Activated CD4-positive, alpha-beta T cell treated with anti-CD3 and anti-CD28 coated beads, Interleukin-2, Interleukin-4, amounts not matched to agents 100 ng/mL and 50 ng/mL, durations not matched to agents 16 hours and 8 hours (primary cell): ENCODE data around the gene SLC30A2.
"Not testable (repeated sequence)": the region's sequence is repeated elsewhere in the genome, so short reads cannot be mapped to it uniquely, and the experiment has no call there.

Experiments used
- DNase-seq: peaks from one replicate; pipeline ENCODE4 v3.0.0-alpha.2; 2020; ENCODE audit warnings: low spot score

Gene SLC30A2, protein sequence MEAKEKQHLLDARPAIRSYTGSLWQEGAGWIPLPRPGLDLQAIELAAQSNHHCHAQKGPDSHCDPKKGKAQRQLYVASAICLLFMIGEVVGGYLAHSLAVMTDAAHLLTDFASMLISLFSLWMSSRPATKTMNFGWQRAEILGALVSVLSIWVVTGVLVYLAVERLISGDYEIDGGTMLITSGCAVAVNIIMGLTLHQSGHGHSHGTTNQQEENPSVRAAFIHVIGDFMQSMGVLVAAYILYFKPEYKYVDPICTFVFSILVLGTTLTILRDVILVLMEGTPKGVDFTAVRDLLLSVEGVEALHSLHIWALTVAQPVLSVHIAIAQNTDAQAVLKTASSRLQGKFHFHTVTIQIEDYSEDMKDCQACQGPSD

GRCh38 chr1:26045722-26046245, at the start of gene SLC30A2:
TSS of gene SLC30A2 (minus strand) at chr1:26046118. CDS start at chr1:26045896, 222 bp downstream.
- DNase-seq, result no peak

- DNase-seq, result no peak
Measured at GRCh38 chr1:26094677-26095383, 48.9 kb upstream of the SLC30A2 start.

DNA sequence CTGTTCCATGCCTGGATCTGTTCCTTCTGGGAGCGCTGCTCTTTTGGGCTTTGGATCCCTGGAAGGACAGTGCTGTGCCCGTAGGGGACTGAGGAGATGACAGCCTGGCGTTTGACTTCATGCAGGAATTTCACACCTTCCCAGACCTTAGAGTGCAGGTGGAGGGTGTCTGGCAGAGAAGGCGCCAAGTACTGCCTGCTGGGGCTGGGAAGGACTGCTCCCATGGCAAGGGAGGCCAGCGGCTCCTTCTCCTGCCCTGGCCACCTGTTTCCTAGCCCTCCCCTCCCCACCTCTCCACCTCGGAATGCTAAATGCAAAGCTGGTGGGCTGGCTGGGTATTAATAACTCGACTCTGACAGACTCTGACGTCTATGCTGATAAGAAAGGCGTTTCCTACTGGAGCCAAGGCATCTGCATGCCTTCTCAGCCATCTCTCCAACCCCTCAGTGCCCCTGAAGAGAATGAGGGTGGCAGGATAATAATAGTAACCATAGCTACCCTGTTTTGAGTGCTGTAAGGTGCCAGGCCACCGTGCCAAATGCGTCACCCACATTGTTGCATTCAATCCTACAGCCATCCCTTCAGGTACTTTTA, 48.3 kb upstream of the SLC30A2 start:
- no peak for DNase-seq

DNA sequence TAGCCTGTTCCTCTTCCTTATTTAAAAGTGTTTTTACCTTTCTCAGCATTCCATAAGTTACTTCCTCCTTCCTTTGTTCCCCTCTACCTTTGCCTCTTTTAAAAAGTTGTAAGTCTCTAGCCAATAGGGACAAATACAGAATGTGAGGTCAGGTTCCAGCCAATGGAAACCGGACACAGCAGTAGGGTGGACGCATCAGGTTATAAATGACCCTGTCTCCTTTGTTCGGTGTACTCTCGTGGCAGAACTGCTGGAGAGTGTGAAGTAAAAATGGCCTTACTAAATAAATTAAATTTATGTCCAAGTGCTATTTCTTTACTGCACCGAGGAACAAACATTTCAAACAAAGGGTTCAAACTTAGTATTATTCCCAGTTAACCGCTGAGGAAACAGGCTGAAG, 47.7 kb upstream of the SLC30A2 start:
- not testable (repeated sequence) for DNase-seq

DNA sequence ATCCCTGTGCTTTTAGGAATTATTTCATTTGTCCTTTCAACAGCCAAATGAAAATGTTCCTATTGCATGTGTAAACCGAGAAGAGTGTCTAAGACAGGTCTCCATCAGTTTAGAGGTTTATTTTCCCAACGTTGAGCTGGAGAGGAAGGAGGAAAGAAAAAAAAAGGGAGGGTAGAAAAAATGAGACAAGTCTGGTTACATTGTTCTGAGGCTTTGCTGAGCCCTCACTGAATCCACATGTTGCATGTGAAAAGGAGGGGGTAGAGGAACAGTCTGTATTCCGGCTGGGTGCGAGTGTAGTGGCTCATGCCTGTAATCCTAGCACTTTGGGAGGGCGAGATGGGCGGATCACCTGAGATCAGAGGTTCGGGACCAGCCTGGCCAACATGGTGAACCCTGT, 46.5 kb upstream of the SLC30A2 start:
- no peak for DNase-seq

DNA sequence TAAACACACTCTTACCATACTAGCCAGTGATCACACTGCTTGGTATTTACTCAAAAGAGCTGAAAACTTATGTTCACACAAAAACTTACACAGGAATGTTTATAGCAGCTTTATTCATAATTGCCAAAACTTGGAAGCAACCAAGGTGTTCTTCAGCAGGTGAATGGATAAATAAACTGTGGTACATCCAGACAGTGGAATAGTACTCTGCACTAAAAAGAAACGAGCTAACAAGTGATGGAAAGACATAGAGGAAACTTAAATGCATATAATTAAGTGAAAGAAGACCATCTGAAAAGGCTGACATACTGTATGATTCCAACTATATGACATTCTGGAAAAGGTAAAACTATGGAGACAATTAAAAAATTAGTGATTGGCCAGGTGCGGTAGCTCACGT, 45.0 kb upstream of the SLC30A2 start:
- DNase-seq, result no peak

DNA sequence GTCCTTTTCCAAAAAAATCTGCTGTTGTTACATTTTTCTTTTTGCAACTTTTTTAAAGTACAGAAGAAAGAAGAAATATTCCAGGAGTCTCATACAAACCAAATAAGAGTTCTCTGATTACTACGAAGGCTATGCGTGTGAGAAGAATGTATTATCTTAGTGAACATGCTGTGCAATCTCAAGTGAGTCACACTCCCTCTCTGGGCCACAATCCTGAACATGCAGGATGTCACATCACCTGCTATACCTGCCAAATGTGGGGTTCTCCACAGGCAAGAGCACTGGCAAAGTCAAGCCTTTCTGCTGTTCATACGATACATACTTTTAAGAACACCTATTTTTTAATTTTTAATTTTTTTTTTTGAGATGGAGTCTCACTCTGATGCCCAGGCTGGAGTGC, 43.2 kb upstream of the SLC30A2 start:
- DNase-seq, result no peak

GRCh38 chr1:26084844-26085243, 38.9 kb upstream of the SLC30A2 start:
- no peak for DNase-seq

GRCh38 chr1:26084091-26084561, 38.2 kb upstream of the SLC30A2 start:
- no peak for DNase-seq

DNA sequence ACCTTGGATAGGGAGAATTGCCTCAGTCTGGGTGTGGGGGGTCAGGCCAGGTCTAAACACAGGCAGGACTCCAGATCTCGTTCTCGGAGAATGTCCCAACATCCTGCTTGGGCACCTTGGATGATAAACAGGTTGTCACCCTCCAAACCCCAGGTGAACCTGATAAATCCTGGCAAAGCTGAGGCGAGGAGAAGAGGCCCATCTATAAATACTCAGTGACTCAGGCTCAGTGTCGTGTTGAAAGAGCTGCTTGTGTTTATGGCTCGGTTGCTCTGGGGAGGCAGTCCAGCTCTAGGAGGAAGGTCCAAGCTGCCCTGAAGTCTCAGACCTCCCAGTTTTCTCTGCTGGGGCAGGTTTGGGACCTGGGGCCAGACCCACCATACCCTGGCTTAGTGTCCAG, 37.3 kb upstream of the SLC30A2 start:
- DNase-seq, result no peak

DNA sequence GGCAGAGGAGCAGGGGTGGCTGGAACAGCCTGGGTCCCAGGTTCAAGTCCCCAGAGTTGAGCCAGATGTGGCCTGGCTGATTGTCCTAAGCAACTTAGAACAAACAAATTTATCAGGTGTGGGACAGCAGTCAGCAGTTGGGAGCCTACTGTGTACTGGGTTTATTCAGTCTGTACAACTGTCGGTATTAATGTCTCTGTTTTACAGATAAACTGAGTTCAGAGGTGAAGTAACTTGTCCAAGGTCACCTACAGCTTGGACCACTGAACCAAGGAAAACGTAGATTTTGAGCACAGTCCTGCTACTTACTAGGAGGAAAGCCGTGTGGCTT, 36.1 kb upstream of the SLC30A2 start:
- DNase-seq, result no peak

DNA sequence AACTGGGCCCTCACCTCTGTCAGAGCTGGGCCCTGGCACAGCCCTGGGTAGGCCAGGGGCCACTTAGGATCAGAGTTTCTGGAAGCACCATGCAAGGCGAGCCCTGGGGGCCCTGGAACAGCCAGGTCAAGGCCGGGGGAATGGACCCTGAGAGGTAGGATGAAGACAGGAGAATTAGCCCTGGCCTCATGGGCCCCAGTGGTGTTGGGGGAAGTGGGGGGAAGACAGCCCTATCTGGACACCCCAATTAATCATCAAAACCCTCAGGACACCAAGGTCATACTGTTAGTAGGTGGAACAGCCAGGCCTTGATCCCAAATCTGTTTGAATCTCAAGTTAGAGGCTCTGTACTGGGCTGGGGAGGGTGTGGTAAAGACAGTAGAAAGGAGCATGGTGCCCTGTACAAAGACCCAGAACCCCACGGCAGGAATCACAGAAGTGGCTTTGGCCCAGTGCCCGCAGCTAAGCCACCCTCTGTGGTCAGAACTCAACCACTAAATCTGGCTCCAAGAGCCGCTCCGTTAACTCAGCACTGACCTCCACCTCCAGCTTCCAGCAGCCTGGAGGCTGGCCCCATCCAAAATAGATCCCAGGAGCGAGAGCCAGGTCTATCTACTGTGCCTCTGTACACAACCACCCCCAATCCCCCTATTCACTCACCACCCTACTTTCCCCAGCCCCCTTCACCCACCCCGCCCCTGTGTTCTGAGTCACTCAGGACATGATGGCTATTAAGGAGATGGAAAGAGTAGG, 35.5 kb upstream of the SLC30A2 start:
- no peak for DNase-seq

DNA sequence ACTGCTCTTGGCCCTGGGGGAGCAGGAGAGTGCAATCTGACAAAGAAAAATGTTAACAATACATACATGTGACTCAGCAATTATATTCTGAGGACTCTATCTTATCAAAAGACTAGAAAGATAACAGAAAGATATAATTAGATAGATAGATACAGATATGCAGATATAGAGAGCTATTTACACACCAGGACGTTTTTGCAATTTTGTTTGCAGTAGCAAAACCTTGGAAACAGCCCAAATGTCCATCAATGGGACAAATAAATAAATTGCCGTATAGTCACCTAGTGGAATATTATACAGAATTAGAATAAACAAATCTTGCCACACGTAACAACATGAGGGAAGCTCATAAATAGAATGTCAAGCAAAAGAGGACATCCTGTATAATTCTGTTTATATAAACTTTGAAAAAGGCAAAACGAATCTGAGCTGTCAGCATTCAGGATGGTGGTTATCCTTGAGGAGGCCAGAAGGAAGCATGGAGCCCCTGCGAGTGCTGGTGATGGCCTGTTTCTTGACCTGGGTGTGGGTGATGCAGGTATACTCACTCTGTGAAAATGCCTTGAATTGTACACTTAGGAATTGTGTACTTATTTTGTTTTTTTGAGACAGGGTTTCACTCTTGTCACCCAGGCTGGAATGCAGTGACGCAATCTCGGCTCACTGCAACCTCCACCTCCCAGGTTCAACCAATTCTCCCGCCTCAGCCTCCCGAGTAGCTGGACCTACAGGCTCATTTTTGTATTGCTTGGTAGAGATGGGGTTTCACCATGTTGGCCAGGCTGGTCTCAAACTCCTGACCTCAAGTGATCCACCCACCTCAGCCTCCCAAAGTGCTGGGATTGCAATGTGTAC, 34.3 kb upstream of the SLC30A2 start:
- no peak for DNase-seq

DNA sequence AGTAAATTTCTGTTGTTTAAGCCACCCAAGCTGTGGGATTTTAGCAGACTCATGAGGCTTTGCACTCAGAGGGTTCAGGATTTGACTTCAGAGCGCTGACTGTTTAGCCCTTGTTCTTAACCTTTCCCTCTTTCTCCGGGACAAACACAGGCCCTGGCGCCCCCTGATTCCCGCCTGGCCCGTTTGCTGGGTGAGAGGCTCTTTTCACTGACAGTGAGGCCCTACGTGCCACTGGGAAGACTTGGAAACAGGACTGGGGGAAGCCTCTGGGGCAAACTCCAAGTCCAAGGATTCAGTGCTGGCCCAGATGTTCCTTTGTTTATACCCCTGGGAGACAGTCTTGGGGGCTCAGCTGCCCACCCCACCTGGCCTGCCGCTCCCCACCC, 33.3 kb upstream of the SLC30A2 start:
- no peak for DNase-seq

GRCh38 chr1:26078286-26079177, 32.6 kb upstream of the SLC30A2 start:
- no peak for DNase-seq

DNA sequence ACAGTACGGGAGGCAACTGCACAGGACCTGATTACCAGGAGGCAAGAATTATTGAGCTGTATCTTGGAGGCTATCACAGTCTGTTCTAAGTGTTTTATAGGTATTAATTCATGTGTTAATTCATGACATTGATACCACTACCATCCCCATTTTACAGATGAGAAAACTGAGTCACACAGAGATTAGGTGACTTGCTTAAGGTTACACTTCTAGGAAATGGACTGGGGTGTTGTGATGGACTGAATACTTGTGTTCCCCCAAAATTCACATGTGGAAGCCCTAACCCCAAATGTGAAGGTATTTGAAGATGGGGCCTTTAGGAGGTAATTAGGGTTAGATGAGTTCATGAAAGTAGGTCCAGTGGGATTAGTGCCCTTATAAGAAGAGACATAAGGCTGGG, 31.6 kb upstream of the SLC30A2 start:
- no peak for DNase-seq

GRCh38 chr1:26075421-26076144, 29.7 kb upstream of the SLC30A2 start:
- DNase-seq, result no peak

- DNase-seq, result no peak
Measured at GRCh38 chr1:26072305-26072704, 26.4 kb upstream of the SLC30A2 start.

- no peak for DNase-seq
Measured at GRCh38 chr1:26070963-26071342, 25.0 kb upstream of the SLC30A2 start.
